AG04450 (cell line): Measurements from ENCODE around the gene CTXN3. TPM values are rescaled to one million over a fixed set of nuclear protein-coding genes. Genes with fewer than 3 reads are reported as not detected.

ENCODE experiments used
- CTCF ChIA-PET: fragments of 300-600, 350-600 bp; formaldehyde crosslinking; extraction: SDS; loops from one replicate; lab custom pipeline; 2022; ENCODE audit warnings: antibody characterized with exemption, inconsistent platforms; lab: Charles Lee
- POLR2A ChIA-PET: fragments of 350-600 bp; formaldehyde crosslinking; extraction: SDS; loops from one replicate; lab custom pipeline; 2021; ENCODE audit warnings: antibody characterized with exemption, inconsistent platforms; lab: Yijun Ruan, JAX
- DNase-seq: peaks from one replicate; pipeline ENCODE4 v3.0.0-alpha.2; 2011; ENCODE audit warnings: low read depth, low spot score
- H3K27ac ChIP-seq: one replicate; pipeline ENCODE4 v1.5.1; 2012; ENCODE audit warnings: low read depth, low read length, control low read depth
- H3K27me3 ChIP-seq: one replicate; pipeline ENCODE4 v1.6.0; 2012; ENCODE audit warnings: low read length; ENCODE audit not compliant: control insufficient read depth, insufficient read depth
- H3K4me3 ChIP-seq: 2 replicates; pipeline ENCODE4 v1.5.1; 2011; ENCODE audit warnings: mild to moderate bottlenecking, low read depth, low read length, control low read depth
- H3K9me3 ChIP-seq: 2 replicates; pipeline ENCODE4 v1.5.1; 2012; ENCODE audit warnings: low read length; ENCODE audit not compliant: control insufficient read depth, insufficient read depth
- CTCF ChIP-seq: IDR thresholded peaks from 2 replicates; pipeline ENCODE4 v1.5.1; 2011; ENCODE audit warnings: low read depth, low read length, control low read depth, inconsistent platforms
- polyA plus RNA-seq: library from polyadenylated mRNA; depleted of rRNA; stranded (reverse); fragments of >200 nt; gene quantifications from 2 replicates; pipeline ENCODE4 v1.2.3, GENCODE V29; 2011

Gene CTXN3
- polyA plus RNA-seq, 1 experiment = not detected

GRCh38 chr5:127602481-127602880 is 46.4 kb upstream of the CTXN3 start:
- Histone ChIP-seq H3K27me3 (no peaks in the 10 kb centered on the region), H3K27ac (no peak overlapping the region), H3K9me3 (no peaks in the 10 kb centered on the region), H3K4me3 (no peak overlapping the region)
- POLR2A ChIA-PET = no interaction called here
- no peak for DNase-seq
- CTCF ChIA-PET = no interaction called here
- TF ChIP-seq CTCF = no peak

- no peaks in the 10 kb centered on the region for H3K27me3 ChIP-seq
- DNase-seq = no peak
Measured at GRCh38 chr5:127602896-127603844, 45.7 kb upstream of the CTXN3 start.

GRCh38 chr5:127608077-127608660 is 40.7 kb upstream of the CTXN3 start:
- no peak for DNase-seq
- CTCF ChIA-PET = no interaction called here
- no peak for TF ChIP-seq CTCF
- no peak overlapping the region for H3K4me3 ChIP-seq
- H3K27ac ChIP-seq = no peak overlapping the region
- no peaks in the 10 kb centered on the region for H3K27me3 ChIP-seq
- no peaks in the 10 kb centered on the region for H3K9me3 ChIP-seq
- POLR2A ChIA-PET = no interaction called here

More at GRCh38 chr5:127602896-127603844, 45.7 kb upstream of the CTXN3 start:
- H3K4me3 ChIP-seq = no peak overlapping the region
- no peak overlapping the region for H3K27ac ChIP-seq
- no peaks in the 10 kb centered on the region for H3K9me3 ChIP-seq
- ChIA-PET CTCF (interaction anchor here (0.6 kb wide), 1 partner anchor 598 kb away, joined by 3 read pairs; no protein-coding TSS in a partner anchor), POLR2A (no interaction called here)
- TF ChIP-seq CTCF = no peak

DNA sequence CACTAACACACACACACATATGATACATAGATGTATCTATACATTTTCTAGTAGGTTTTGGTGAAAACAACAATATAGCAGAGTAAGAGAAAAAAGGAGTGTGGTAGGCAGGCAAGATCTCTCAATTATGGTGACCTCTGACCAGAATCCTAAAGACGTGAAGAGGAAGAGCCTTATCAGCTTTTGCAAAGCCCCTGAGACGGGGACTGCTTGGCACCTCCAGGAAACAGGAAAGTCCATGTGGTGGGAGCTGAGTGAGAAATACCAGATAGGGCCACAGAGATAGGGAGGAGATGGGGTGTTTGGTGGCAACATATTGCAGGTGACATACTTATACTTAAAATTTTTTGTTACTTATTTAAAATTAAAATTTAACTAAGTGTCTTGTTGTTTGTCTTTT is 39.9 kb upstream of the CTXN3 start:
- Histone ChIP-seq H3K27me3 (no peaks in the 10 kb centered on the region), H3K27ac (no peak overlapping the region), H3K4me3 (no peak overlapping the region), H3K9me3 (no peaks in the 10 kb centered on the region)
- TF ChIP-seq CTCF = no peak
- DNase-seq = no peak
- ChIA-PET CTCF (no interaction called here), POLR2A (no interaction called here)

DNA sequence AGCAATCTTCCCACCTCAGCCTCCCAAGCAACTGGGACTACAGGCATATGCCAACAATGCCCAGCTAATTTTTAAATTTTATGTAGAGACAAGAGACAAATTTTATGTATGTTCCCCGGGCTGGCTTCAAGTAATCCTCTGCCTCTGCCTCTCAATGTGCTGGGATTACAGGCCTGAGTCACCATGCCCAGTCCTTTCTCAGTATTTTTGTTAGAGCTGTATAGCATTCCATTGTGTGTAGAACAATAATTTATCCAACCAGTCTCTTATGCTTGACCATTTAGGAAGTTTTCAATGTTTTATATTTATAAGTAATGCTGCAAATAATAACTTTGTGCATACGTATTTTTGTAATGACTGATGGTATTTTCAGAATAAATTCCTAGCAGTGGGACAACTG is 38.9 kb upstream of the CTXN3 start:
- Histone ChIP-seq H3K27ac (no peak overlapping the region), H3K27me3 (no peaks in the 10 kb centered on the region), H3K4me3 (no peak overlapping the region), H3K9me3 (no peaks in the 10 kb centered on the region)
- ChIA-PET POLR2A (no interaction called here), CTCF (no interaction called here)
- no peak for DNase-seq
- no peak for TF ChIP-seq CTCF
